Peyer's patch (tissue), 4 donors: ENCODE data around the gene PIGN. TPM values are rescaled to one million over a fixed set of nuclear protein-coding genes. Genes with fewer than 3 reads are reported as not detected.

Source experiments
- DNase-seq, 3 donors: peaks; one replicate each; pipeline ENCODE4 v3.0.0-alpha.2; 2017 to 2019
- H3K27ac ChIP-seq, 4 donors: fragments of 200-600 bp; sonication (generic); one replicate each; pipeline ENCODE4 v1.5.1; 2016 to 2019
- H3K27me3 ChIP-seq, 2 donors: fragments of 200-600 bp; sonication (generic); one replicate each; pipeline ENCODE4 v1.5.1; 2019
- H3K36me3 ChIP-seq, 3 donors: fragments of 200-600 bp; sonication (generic); one replicate each; pipeline ENCODE4 v1.5.1; 2016 to 2019
- H3K4me1 ChIP-seq, 4 donors: fragments of 200-600 bp; sonication (generic); one replicate each; pipeline ENCODE4 v1.5.1; 2016 to 2019
- H3K4me3 ChIP-seq, 4 donors: fragments of 200-600 bp; sonication (generic); 1 replicate in 3 of 4; 2 replicates in 1 of 4; pipeline ENCODE4 v1.5.1; 2016 to 2019; ENCODE audit warnings: mild to moderate bottlenecking in 1 of 4
- H3K9me3 ChIP-seq, 4 donors: fragments of 200-600 bp; sonication (generic); one replicate each; pipeline ENCODE4 v1.5.1; 2016 to 2019; ENCODE audit warnings: mild to moderate bottlenecking in 1 of 4
- POLR2A ChIP-seq, 2 donors: fragments of 450-650 bp; IDR thresholded peaks; one replicate each; pipeline ENCODE4 v1.5.1; 2017; ENCODE audit warnings: antibody characterized with exemption in 2 of 2, mild to moderate bottlenecking in 2 of 2, moderate library complexity in 2 of 2
- total RNA-seq, 4 donors: library from RNA; depleted of rRNA; stranded (reverse); fragments of >200 nt; gene quantifications; one replicate each; pipeline ENCODE4 v1.1.0, GENCODE V29; 2016
- TF ChIP-seq, protein P1 (sequence below), 6 experiments: fragments of 450-650 bp in 4 of 6; fragments of 200-600 bp in 2 of 6; sonication (generic) in 1 of 6; IDR thresholded peaks; one replicate each; pipeline ENCODE4 v1.5.1; 2017 to 2019; ENCODE audit warnings: antibody characterized with exemption in 6 of 6, mild to moderate bottlenecking in 3 of 6, moderate library complexity in 1 of 6

Gene PIGN
- total RNA-seq, 4 donors from 2014 or later = 35.4 to 49.2 (median 42.3) TPM

DNA sequence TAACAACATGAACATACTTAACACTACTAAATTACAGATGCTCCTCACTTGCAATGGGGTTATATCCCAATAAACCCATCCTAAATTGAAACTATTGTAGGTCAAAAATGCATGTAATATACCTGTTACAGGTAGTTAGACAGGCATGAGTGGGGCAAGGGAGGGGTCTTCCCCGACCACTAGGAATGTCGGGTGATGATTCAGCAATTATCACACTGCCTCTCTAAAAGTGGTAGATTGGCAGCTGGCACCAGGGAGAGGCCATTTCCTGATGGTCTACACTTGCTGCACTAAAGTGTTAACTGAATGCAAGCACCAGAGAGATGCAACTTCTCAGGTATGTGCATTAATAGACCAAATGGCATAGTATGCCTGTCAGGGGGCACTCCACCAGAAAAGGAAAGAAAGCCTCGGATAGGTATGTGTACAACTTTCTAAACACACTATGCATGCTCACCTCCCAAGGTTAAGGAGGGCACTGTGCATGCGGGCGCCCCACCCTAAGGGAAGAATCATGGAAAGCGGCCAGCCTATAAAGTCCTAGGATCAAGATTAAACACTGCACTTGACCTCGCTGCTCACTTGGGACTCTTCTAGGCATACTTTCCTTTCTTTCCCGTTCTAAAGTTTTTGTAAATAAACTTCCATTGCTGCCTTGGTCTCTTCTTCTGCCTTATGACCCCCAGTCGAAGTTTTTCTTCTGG, 35.6 kb downstream of the PIGN start:
- no peaks in the 10 kb centered on the region for H3K27me3 ChIP-seq
- H3K27ac ChIP-seq = no peak overlapping the region
- H3K9me3 ChIP-seq = no peaks in the 10 kb centered on the region
- no peak for TF ChIP-seq POLR2A (IDR thresholded peaks at IDR 0.05)
- TF ChIP-seq, protein P1, sequence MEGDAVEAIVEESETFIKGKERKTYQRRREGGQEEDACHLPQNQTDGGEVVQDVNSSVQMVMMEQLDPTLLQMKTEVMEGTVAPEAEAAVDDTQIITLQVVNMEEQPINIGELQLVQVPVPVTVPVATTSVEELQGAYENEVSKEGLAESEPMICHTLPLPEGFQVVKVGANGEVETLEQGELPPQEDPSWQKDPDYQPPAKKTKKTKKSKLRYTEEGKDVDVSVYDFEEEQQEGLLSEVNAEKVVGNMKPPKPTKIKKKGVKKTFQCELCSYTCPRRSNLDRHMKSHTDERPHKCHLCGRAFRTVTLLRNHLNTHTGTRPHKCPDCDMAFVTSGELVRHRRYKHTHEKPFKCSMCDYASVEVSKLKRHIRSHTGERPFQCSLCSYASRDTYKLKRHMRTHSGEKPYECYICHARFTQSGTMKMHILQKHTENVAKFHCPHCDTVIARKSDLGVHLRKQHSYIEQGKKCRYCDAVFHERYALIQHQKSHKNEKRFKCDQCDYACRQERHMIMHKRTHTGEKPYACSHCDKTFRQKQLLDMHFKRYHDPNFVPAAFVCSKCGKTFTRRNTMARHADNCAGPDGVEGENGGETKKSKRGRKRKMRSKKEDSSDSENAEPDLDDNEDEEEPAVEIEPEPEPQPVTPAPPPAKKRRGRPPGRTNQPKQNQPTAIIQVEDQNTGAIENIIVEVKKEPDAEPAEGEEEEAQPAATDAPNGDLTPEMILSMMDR (IDR thresholded peaks at IDR 0.05) = no peak
- H3K4me1 ChIP-seq = peaks cover 0 to 4% (median 0%) of the 10 kb centered on the region in 4 donors
- DNase-seq = peak in 1 of 3 donors; percentile 50
- H3K36me3 ChIP-seq = peaks cover 0 to 11% (median 0%) of the 10 kb centered on the region in 3 donors
- no peak overlapping the region for H3K4me3 ChIP-seq

GRCh38 chr18:62144338-62144737, 42.5 kb downstream of the PIGN start:
- Histone ChIP-seq H3K27me3 (no peaks in the 10 kb centered on the region), H3K9me3 (no peaks in the 10 kb centered on the region)

DNA sequence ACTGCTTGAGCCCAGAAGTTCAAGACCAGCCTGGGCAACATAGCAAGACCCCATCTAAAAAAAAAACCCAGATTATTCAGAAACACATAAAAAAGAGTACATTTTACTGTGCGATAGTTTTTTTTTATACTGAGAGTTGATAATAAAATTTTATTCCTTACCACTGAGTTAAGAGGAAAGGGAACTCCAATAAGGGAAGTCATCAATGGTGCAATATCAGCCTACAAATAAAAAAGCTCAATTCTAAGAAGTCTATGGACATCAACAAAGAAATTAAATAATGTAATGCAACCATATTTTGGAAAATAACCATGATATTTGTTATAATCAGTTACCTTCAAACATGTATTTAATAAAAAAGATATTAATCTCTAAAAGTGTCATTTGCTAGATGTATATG, 46.6 kb downstream of the PIGN start:
- peaks cover 0 to 34% (median 0%) of the 10 kb centered on the region in 3 donors for H3K36me3 ChIP-seq

More at GRCh38 chr18:62144338-62144737, 42.5 kb downstream of the PIGN start:
- no peak for DNase-seq
- H3K4me3 ChIP-seq = no peak overlapping the region
- TF ChIP-seq, protein P1 (IDR thresholded peaks at IDR 0.05) = no peak
- TF ChIP-seq POLR2A (IDR thresholded peaks at IDR 0.05) = no peak
- H3K36me3 ChIP-seq = peaks cover 0 to 26% (median 0%) of the 10 kb centered on the region in 3 donors
- no peaks in the 10 kb centered on the region for H3K4me1 ChIP-seq
- H3K27ac ChIP-seq = no peak overlapping the region

DNA sequence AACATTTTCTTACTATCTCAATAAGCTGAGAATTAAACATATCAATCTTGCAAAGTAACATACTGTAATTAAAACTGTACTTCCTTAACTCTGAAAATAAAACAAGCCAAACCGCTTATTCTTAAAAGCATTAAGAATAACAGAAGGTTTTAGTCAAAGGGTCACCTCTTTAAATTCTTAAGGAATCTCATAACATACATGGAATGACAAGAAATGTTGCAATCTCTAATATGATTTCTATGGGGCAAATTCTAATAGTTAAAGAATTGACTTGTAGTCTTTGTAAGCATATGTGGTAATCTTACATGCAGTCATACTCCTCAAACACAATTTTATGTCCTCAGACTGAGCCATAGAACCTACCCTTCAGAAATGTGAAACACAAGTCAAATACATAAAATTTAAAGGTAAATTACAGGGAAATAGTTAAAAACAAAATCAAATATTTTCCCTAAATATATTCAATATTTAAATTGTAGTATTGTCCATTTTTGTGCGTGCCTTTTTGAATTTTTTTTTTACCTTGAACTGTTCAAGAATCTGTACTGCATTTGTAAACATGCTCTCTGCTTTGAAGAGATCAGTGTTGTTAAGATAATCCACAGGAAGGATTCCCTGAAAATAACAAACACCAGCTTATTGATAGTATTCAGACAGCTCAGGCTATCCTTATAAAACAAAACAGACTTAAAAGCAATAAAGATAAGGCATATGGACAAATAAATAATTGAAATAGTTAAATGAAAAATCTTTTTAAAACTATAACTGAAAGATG, 48.2 kb downstream of the PIGN start:
- Histone ChIP-seq H3K27ac (no peak overlapping the region), H3K27me3 (no peaks in the 10 kb centered on the region), H3K9me3 (no peaks in the 10 kb centered on the region), H3K4me1 (no peaks in the 10 kb centered on the region), H3K36me3 (peaks cover 0 to 23% (median 0%) of the 10 kb centered on the region in 3 donors), H3K4me3 (no peak overlapping the region)
- DNase-seq = no peak
- no peak for TF ChIP-seq POLR2A (IDR thresholded peaks at IDR 0.05)
- TF ChIP-seq, protein P1 (IDR thresholded peaks at IDR 0.05) = no peak

More for the DNA sequence above, 46.6 kb downstream of the PIGN start:
- H3K27ac ChIP-seq = no peak overlapping the region
- no peaks in the 10 kb centered on the region for H3K4me1 ChIP-seq
- H3K4me3 ChIP-seq = no peak overlapping the region
- H3K9me3 ChIP-seq = no peaks in the 10 kb centered on the region
- no peak for DNase-seq
- TF ChIP-seq, protein P1 (IDR thresholded peaks at IDR 0.05) = no peak
- no peak for TF ChIP-seq POLR2A (IDR thresholded peaks at IDR 0.05)
- H3K27me3 ChIP-seq = no peaks in the 10 kb centered on the region

- H3K4me1 ChIP-seq = no peaks in the 10 kb centered on the region
- TF ChIP-seq, protein P1 (IDR thresholded peaks at IDR 0.05) = peak; percentile 39 to 96 (median 89)
- TF ChIP-seq POLR2A (IDR thresholded peaks at IDR 0.05) = no peak
- H3K9me3 ChIP-seq = no peaks in the 10 kb centered on the region
- H3K27me3 ChIP-seq = no peaks in the 10 kb centered on the region
- peak in 2 of 3 donors; percentile 19 to 72 for DNase-seq
- no peak overlapping the region for H3K27ac ChIP-seq
- no peaks in the 10 kb centered on the region for H3K36me3 ChIP-seq
- no peak overlapping the region for H3K4me3 ChIP-seq
Measured at GRCh38 chr18:62131301-62131909, 55.5 kb downstream of the PIGN start.
